Fibroblast of skin of abdomen (primary cell): ENCODE results near the gene CACNA1E.

Source experiments
- DNase-seq: peaks from one replicate; pipeline ENCODE4 v3.0.0-alpha.2; 2013

CACNA1E gene

GRCh38 chr1:181640956-181641355 lies 157.6 kb downstream of the CACNA1E start:
- DNase-seq, result no peak

- no peak for DNase-seq
These were observed 160.3 kb downstream of the CACNA1E start for GRCh38 chr1:181643631-181644030.

GRCh38 chr1:181645171-181645570 lies 161.9 kb downstream of the CACNA1E start:
- DNase-seq, result no peak

GRCh38 chr1:181646710-181647109 lies 163.4 kb downstream of the CACNA1E start:
- no peak for DNase-seq

GRCh38 chr1:181647314-181648035 lies 164.2 kb downstream of the CACNA1E start:
- peak; percentile 2 for DNase-seq

- DNase-seq, result no peak
These were observed 168.0 kb downstream of the CACNA1E start for GRCh38 chr1:181651276-181651675.

GRCh38 chr1:181655756-181656155 lies 172.4 kb downstream of the CACNA1E start:
- peak; percentile 45 for DNase-seq

- no peak for DNase-seq
These were observed 173.2 kb downstream of the CACNA1E start for GRCh38 chr1:181656491-181656890.

GRCh38 chr1:181658581-181658980 lies 175.3 kb downstream of the CACNA1E start:
- no peak for DNase-seq

GRCh38 chr1:181659321-181659957 lies 176.1 kb downstream of the CACNA1E start:
- DNase-seq, result no peak

- DNase-seq, result no peak
These were observed 177.3 kb downstream of the CACNA1E start for GRCh38 chr1:181660621-181661020.

- no peak for DNase-seq
These were observed 178.3 kb downstream of the CACNA1E start for GRCh38 chr1:181661569-181661968.

- DNase-seq, result no peak
These were observed 179.3 kb downstream of the CACNA1E start for GRCh38 chr1:181662606-181663005.

- no peak for DNase-seq
These were observed 181.2 kb downstream of the CACNA1E start for GRCh38 chr1:181664543-181664942.

GRCh38 chr1:181669246-181669645 lies 185.9 kb downstream of the CACNA1E start:
- DNase-seq, result no peak

GRCh38 chr1:181674617-181675016 lies 191.3 kb downstream of the CACNA1E start:
- no peak for DNase-seq

- DNase-seq, result no peak
These were observed 192.0 kb downstream of the CACNA1E start for GRCh38 chr1:181675091-181675917.

GRCh38 chr1:181675918-181676190 lies 192.5 kb downstream of the CACNA1E start:
- no peak for DNase-seq

- peak; percentile 3 for DNase-seq
These were observed 193.0 kb downstream of the CACNA1E start for GRCh38 chr1:181676269-181676668.

GRCh38 chr1:181680332-181680731 lies 197.0 kb downstream of the CACNA1E start:
- DNase-seq, result no peak

GRCh38 chr1:181680871-181681270 lies 197.6 kb downstream of the CACNA1E start:
- no peak for DNase-seq

GRCh38 chr1:181685211-181685610 lies 201.9 kb downstream of the CACNA1E start:
- no peak for DNase-seq

- DNase-seq, result no peak
These were observed 218.6 kb downstream of the CACNA1E start for GRCh38 chr1:181701891-181702290.

- DNase-seq, result no peak
These were observed 221.2 kb downstream of the CACNA1E start for GRCh38 chr1:181704546-181704945.
